HepG2 (cell line): ENCODE data around the gene SNF8. TPM values are rescaled to one million over a fixed set of nuclear protein-coding genes. Genes with fewer than 3 reads are reported as not detected.

Experiments
- ATAC-seq: fragments of 200-7000 bp; cut with Tn5 transposase; 3 replicates; pipeline ENCODE4 v1.9.1; 2020; ENCODE audit warnings: mild to moderate bottlenecking, moderate library complexity
- BruUV-seq: library from RNA; stranded (reverse); fragments of 400-500 nt; replicated peaks from 2 replicates; lab custom pipeline; 2021; lab: Mats Ljungman, UMichigan
- CTCF ChIA-PET: fragments of 300-600 bp; formaldehyde crosslinking; extraction: SDS; loops from one replicate; lab custom pipeline; 2021; ENCODE audit warnings: low total read pairs, inconsistent platforms, low intra/inter-chr PET ratio; lab: Yijun Ruan, JAX
- POLR2A ChIA-PET: fragments of 350-600 bp; sonication (Branson Sonifier 250); formaldehyde crosslinking; loops from one replicate; lab custom pipeline; 2020; ENCODE audit warnings: antibody characterized with exemption, inconsistent platforms; lab: Yijun Ruan, JAX
- DNase-seq: peaks from one replicate; pipeline ENCODE4 v3.0.0-alpha.2; 2015; ENCODE audit warnings: low spot score
- FAIRE-seq: peaks from 3 replicates; lab custom pipeline; 2011; peaks lifted over from hg19 to GRCh38; lab: Jason Lieb, UNC
- H2AFZ ChIP-seq: one replicate; pipeline ENCODE4 v1.6.1; 2011; ENCODE audit warnings: low read length, inconsistent platforms
- H3K27ac ChIP-seq: fragments of 300-600 bp; 3 replicates; pipeline ENCODE4 v1.8.0; 2011; ENCODE audit warnings: mixed run types, mild to moderate bottlenecking, mixed read lengths, low read length, inconsistent platforms; ENCODE audit not compliant: insufficient read depth; ENCODE audit errors: extremely low read length
- H3K27me3 ChIP-seq, 2 experiments: fragments of 200-600 bp in 1 of 2; 2 replicates in 1 of 2; 3 replicates in 1 of 2; pipeline versions ENCODE4 v1.6.0 to v1.8.0; 2011; ENCODE audit warnings: low read length in 2 of 2, mild to moderate bottlenecking in 2 of 2, moderate library complexity in 2 of 2, inconsistent platforms in 1 of 2; ENCODE audit not compliant: insufficient read depth in 2 of 2, control insufficient read depth in 1 of 2
- H3K36me3 ChIP-seq, 2 experiments: fragments of 200-600 bp in 1 of 2; replicated peaks in 1 of 2; 2 replicates in 1 of 2; 3 replicates in 1 of 2; pipeline versions ENCODE4 v1.5.1 to v1.8.0; 2011; ENCODE audit warnings: low read length in 2 of 2, inconsistent platforms in 1 of 2; ENCODE audit not compliant: insufficient read depth in 2 of 2, control insufficient read depth in 1 of 2
- H3K4me1 ChIP-seq: 2 replicates; pipeline ENCODE4 v1.5.1; 2012; ENCODE audit warnings: low read length, inconsistent platforms; ENCODE audit not compliant: insufficient read depth
- H3K4me2 ChIP-seq: 2 replicates; pipeline ENCODE4 v1.6.0; 2011; ENCODE audit warnings: low read depth, low read length, inconsistent platforms
- H3K4me3 ChIP-seq, 3 experiments: fragments of 200-600 bp in 1 of 3; sonication (generic), shearing (Covaris generic) in 1 of 3; replicated peaks in 1 of 3; 2 replicates each; pipeline ENCODE4 v1.5.1; 2011 to 2016; ENCODE audit warnings: low read length in 3 of 3, inconsistent platforms in 2 of 3, low read depth in 2 of 3, mild to moderate bottlenecking in 2 of 3, control low read depth in 1 of 3, mixed read lengths in 1 of 3; ENCODE audit not compliant: insufficient read depth in 1 of 3
- H3K79me2 ChIP-seq: one replicate; pipeline ENCODE4 v1.6.1; 2011; ENCODE audit warnings: low read length, inconsistent platforms; ENCODE audit not compliant: insufficient read depth
- H3K9ac ChIP-seq: 2 replicates; pipeline ENCODE4 v1.6.0; 2011; ENCODE audit warnings: mild to moderate bottlenecking, low read depth, low read length, inconsistent platforms; ENCODE audit not compliant: insufficient read depth
- H3K9me3 ChIP-seq: 2 replicates; pipeline ENCODE4 v1.5.1; 2012; ENCODE audit warnings: mild to moderate bottlenecking, low read length
- H4K20me1 ChIP-seq: 2 replicates; pipeline ENCODE4 v1.6.0; 2011; ENCODE audit warnings: inconsistent platforms, mild to moderate bottlenecking, low read length, moderate library complexity; ENCODE audit not compliant: insufficient read depth
- HMG20A ChIP-seq: IDR thresholded peaks from 2 replicates; pipeline ENCODE4 v1.6.1; 2016; ENCODE audit warnings: borderline replicate concordance
- KDM1A ChIP-seq: IDR thresholded peaks from 2 replicates; pipeline ENCODE4 v1.6.1; 2016; ENCODE audit warnings: missing compliant biosample characterization
- KDM2A ChIP-seq: sonication (generic); formaldehyde crosslinking; IDR thresholded peaks from 2 replicates; pipeline ENCODE4 v1.4.0; 2020; ENCODE audit warnings: low read depth, missing genetic modification reagents, borderline replicate concordance
- NFE2 ChIP-seq: sonication (generic); formaldehyde crosslinking; IDR thresholded peaks from 2 replicates; pipeline ENCODE4 v1.4.0; 2020; ENCODE audit warnings: missing genetic modification reagents
- POLR2A ChIP-seq, 2 experiments: IDR thresholded peaks; 2 replicates each; pipeline ENCODE4 v1.6.1; 2011; ENCODE audit warnings: low read depth in 2 of 2, low read length in 2 of 2, mild to moderate bottlenecking in 1 of 2, moderate library complexity in 1 of 2; ENCODE audit not compliant: insufficient read depth in 1 of 2
- RELA ChIP-seq: sonication (generic); formaldehyde crosslinking; IDR thresholded peaks from 2 replicates; pipeline ENCODE4 v1.4.0; 2020; ENCODE audit warnings: missing genetic modification reagents
- SIX4 ChIP-seq: sonication (generic); formaldehyde crosslinking; IDR thresholded peaks from 2 replicates; pipeline ENCODE4 v1.4.0; 2020; ENCODE audit warnings: missing genetic modification reagents
- ZFP91 ChIP-seq: sonication (generic); formaldehyde crosslinking; IDR thresholded peaks from 2 replicates; pipeline ENCODE4 v1.9.0; 2022; ENCODE audit warnings: missing genetic modification reagents, mild to moderate bottlenecking, borderline replicate concordance
- ZNF232 ChIP-seq: sonication (generic); formaldehyde crosslinking; IDR thresholded peaks from 2 replicates; pipeline ENCODE4 v1.4.0; 2020; ENCODE audit warnings: missing genetic modification reagents, borderline replicate concordance
- ZNF318 ChIP-seq: sonication (generic); formaldehyde crosslinking; IDR thresholded peaks from 2 replicates; pipeline ENCODE4 v1.4.0; 2020; ENCODE audit warnings: mild to moderate bottlenecking, missing genetic modification reagents
- ZNF543 ChIP-seq: sonication (generic); formaldehyde crosslinking; IDR thresholded peaks from 2 replicates; pipeline ENCODE4 v1.4.0; 2020; ENCODE audit warnings: mild to moderate bottlenecking, missing genetic modification reagents
- WGBS: methylation state at CpG from one replicate; pipeline ENCODE4 v1.1.6; 2017; ENCODE audit warnings: low lambda C conversion rate; 5-methylcytosine and 5-hydroxymethylcytosine counted together
- in situ Hi-C: cut with HindIII; loops from 2 replicates; pipeline ENCODE4 v1.10.0; 2017; ENCODE audit warnings: low pct_unique_long_range_greater_than_20kb; ENCODE audit not compliant: extremely low pct_ligation_motif_present
- intact Hi-C: fragments of 100-400 bp; cut with micrococcal nuclease; formaldehyde crosslinking; loops from one replicate; pipeline ENCODE4 v1.10.0; 2022; ENCODE audit not compliant: unreplicated experiment
- polyA plus RNA-seq, 8 experiments: library from polyadenylated mRNA; depleted of rRNA in 3 of 8; stranded (reverse) in 7 of 8; unstranded in 1 of 8; fragments of >200 nt; fragmentation: Illumina TruSeq in 4 of 8; extraction: Trizol in 4 of 8; gene quantifications; 2 replicates each; pipeline versions ENCODE4 v1.2.1 to v1.2.3, GENCODE V29; 2011 to 2016; ENCODE audit warnings: low read depth in 4 of 8, missing spikeins in 1 of 8, mixed read lengths in 1 of 8; ENCODE audit not compliant: insufficient read depth in 1 of 8
- total RNA-seq, 5 experiments: library from RNA; depleted of rRNA; stranded (reverse); fragments of >200 nt; fragmentation: Illumina TruSeq; extraction: Trizol; gene quantifications; 2 replicates each; pipeline ENCODE4 v1.2.3, GENCODE V29; 2016; ENCODE audit warnings: low read depth in 1 of 5

The SNF8 gene
- total and polyA plus RNA-seq, 2 of the 13 experiments (the other 11 are each of a cell fraction or from before 2014, with no cell fraction given) = 114 to 153 TPM

GRCh38 chr17:48928876-48929811 lies 15.5 kb downstream of the SNF8 start:
- ATAC-seq (no peak; the same call in 2 of the 3 replicates), DNase-seq (no peak), FAIRE-seq (no peak)
- Histone ChIP-seq H3K9me3 (no peaks in the 10 kb centered on the region), H3K4me3 (no peak overlapping the region), H3K9ac (no peak overlapping the region), H3K36me3 (peaks cover 45 to 89% of the 10 kb centered on the region in 2 experiments), H3K27me3 (no peaks in the 10 kb centered on the region), H3K4me1 (peaks cover 21% of the 10 kb centered on the region), H3K4me2 (no peak overlapping the region), H3K27ac (no peak overlapping the region), H2AFZ (no peak overlapping the region), H3K79me2 (no peaks in the 10 kb centered on the region), H4K20me1 (no peaks in the 10 kb centered on the region)
- POLR2A ChIA-PET = interaction anchor here (1.5 to 3.6 kb wide), 11 partner anchors 14 to 107 kb away, joined by 3 to 28 read pairs (median 11); partner anchors contain the start of genes ATP5MC1, IGF2BP1, SNF8 and UBE2Z
- in situ Hi-C loops (no loop called here), intact Hi-C loops (no loop called here)
- CTCF ChIA-PET = interaction anchor here (1.9 kb wide), 1 partner anchor 103 kb away, joined by 6 read pairs; no protein-coding TSS in a partner anchor
- BruUV-seq = no TSS peak
- 96% methylated on average over 6 of the region's 6 CpGs for WGBS
- no peak for TF ChIP-seq KDM2A (CRISPR knock-in tag)
- TF ChIP-seq POLR2A (IDR thresholded peaks at IDR 0.05; ENCODE audit: insufficient read depth in 1 of 2, low read depth in 2 of 2, low read length in 2 of 2) = peak; percentile 15 to 36; a peak in 2 of 4 replicates
- TF ChIP-seq NFE2 (CRISPR knock-in tag) = no peak
- no peak for TF ChIP-seq ZNF543 (CRISPR knock-in tag)
- no peak for TF ChIP-seq ZNF318 (CRISPR knock-in tag)
- no peak for TF ChIP-seq SIX4 (CRISPR knock-in tag)
- no peak for TF ChIP-seq HMG20A (CRISPR knock-in tag)
- no peak for TF ChIP-seq KDM1A (CRISPR knock-in tag)
- TF ChIP-seq ZFP91 (CRISPR knock-in tag) = no peak
- TF ChIP-seq ZNF232 (CRISPR knock-in tag) = no peak
- no peak for TF ChIP-seq RELA (CRISPR knock-in tag)
